ENCODE data around the gene NANOS1.

The NANOS1 gene

GRCh38 chr10:119029613-119030420, at the start of gene NANOS1:
TSS of gene NANOS1 (plus strand) at chr10:119029714. CDS start at chr10:119029802, 88 bp downstream.
- FAIRE-seq, result no peak

- FAIRE-seq, result no peak
Measured at GRCh38 chr10:118980135-118980865, 49.2 kb upstream of the NANOS1 start.

GRCh38 chr10:118980870-118981269, 48.6 kb upstream of the NANOS1 start:
- FAIRE-seq, result no peak

GRCh38 chr10:118981946-118982345, 47.6 kb upstream of the NANOS1 start:
- FAIRE-seq, result no peak

DNA sequence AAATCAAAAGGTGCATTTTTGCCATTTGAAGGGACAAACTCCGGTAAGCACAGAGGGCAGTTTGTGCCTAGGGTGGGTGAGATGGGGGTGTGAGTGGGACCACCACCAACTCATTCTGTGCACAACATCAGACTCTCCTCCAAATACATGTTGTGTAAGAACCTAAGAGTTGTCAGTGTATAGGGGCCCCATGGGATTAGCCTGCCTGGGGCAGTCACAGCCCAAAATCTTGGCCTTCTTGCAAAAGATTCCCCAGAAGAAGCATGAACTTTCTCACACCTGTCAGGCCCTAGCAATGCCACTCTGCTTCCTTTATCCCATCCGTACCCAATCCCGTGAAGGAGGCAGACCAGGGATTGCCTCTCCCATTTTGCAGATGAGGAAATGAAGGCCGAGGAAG, 47.1 kb upstream of the NANOS1 start:
- FAIRE-seq, result no peak

DNA sequence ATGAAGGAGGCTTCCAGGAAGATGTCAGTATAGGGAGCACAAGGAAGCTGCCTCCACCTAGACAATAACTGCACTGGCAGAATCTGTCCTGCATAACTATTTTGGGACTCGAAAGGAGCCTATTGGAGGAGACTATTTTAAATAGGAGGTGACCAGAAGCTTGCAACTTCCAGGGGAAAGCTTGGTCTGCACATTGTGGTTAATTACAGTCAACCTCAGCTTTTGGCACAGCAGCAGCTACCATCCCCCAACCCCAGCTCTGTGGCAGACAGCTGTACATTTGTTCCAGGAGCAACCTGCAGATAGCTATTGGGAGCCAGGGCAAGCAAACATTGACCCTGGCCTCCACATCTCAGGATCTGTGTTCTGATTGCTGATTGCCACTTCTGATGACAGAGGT, 46.3 kb upstream of the NANOS1 start:
- no peak for FAIRE-seq

DNA sequence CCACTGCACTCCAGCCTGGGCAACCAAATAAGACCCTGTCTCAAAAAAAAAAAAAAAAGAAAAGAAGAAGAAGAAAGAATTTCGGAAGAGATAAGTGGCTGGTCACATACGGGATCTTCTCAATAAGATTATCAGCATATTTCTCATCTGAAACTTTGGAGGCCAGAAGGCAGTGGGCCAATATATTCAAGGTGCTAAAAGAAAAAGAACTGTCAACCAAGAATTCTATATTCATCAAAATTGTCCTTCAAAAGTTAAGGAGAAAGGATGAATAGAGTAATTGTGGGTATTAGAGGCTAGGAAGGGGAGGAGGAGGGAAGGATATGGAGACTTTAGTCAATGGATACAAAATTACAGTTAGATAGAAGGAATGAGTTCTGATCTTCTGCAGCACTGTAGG, 43.9 kb upstream of the NANOS1 start:
- no peak for FAIRE-seq

- FAIRE-seq, result no peak
Measured at GRCh38 chr10:118986815-118987790, 42.4 kb upstream of the NANOS1 start.

DNA sequence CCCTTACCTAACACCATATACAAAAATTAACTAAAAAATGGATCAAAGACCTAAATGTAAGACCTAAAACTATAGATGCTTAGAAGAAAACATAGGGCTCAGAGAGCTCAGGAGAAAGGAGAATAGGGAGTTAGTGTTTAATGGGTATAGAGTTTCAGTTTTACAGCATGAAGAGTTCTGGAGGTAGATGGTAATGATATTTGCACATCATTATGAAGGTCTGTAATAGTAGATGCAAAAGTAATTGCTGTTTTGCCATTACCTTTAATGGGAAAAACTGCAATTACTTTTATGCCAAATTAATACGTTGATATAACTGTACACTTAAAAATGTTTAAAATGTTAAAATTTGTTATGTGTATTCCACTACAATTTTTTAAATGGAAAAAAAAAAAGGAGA, 39.2 kb upstream of the NANOS1 start:
- no peak for FAIRE-seq

DNA sequence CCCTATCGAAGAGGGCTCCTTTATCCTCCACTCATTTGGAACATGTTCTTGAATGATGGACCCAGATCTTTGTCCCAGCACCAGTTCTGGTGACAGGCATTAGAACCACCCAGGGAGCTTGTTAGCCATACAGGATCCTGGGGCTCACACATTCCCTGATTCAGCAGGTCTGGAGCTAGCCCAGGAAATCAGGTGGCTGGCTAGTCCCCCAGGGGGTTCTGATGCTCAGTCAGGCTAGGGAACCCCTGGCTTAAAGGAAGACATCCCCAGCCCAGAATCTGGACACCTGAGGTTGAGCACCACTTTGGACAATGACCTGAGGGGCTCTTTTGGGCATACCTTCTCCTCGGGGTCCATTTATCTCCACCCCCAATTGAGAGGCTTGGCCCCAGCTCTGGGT, 37.0 kb upstream of the NANOS1 start:
- no peak for FAIRE-seq

GRCh38 chr10:118993214-118993613, 36.3 kb upstream of the NANOS1 start:
- no peak for FAIRE-seq

DNA sequence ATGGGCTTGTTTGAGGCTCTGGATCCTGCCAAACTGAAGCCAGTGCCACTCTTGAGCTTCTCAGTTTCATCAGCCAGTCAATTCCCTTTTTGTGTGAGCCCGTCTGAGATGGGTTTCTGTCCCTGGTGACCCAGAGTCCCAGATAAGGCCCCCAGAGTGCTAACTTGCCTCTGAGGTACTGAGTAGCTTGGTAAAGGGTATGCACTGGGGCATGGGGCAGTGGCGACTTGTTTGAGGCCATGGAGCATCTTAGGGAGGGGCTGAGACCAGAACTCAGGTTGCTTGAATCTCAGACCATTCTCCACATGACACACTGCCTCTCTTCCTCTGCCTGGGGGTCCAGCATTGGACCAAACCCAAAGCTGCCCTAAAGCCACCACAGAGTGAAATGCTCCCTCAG, 35.2 kb upstream of the NANOS1 start:
- FAIRE-seq, result no peak

DNA sequence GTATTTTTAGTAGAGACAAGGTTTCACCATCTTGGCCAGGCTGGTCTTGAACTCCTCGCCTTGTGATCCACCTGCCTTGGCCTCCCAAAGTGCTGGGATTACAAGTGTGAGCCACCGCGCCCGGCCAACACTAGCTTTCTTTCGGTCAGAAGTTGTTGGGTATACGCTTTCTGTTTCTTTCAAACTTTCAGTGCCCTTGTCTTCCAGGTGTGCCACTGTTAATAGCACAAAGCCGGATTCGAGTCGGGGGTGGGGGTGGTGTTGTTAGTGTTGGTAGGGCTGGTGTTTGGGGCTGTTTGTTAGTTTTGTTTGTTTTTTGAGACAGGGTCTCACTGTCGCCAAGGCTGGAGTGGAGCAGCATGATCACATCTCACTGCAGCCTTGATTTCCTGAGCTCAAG, 33.8 kb upstream of the NANOS1 start:
- no peak for FAIRE-seq

DNA sequence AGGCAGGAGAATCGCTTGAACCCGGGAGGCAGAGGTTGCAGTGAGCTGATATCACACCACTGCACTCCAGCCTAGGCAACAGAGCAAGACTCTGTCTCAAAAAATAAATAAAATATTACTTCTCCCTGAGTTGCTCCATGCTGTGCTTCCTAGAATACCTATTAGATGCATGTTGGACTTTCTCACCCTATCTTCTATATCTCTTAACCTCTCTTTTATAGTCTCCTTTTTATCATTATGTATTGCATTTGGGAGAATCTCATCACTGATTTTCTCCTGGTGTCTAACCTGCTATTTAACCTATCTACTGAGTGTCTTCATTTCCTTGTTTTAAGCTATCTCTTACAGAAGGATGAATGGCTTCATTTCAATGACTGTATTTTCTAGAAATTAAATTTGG, 32.1 kb upstream of the NANOS1 start:
- FAIRE-seq, result no peak

DNA sequence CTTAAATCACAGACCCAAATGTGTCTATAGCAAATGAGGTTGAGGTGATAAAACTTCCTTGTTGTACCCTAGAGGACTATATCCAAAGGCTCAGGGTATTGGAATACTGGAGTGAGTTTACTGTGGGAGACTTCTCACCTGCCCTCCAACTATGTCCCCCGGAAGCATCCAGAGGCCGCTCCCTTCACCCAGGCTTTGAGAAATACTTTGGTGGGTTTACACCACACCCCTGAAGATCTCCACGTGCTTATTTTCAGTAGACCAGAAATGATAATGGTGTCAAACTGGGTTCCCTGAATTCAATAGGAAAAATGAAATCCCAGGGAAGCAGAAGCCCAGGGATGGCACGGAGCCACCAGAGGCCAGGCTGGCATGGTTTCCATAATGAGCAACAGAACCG, 31.3 kb upstream of the NANOS1 start:
- no peak for FAIRE-seq

DNA sequence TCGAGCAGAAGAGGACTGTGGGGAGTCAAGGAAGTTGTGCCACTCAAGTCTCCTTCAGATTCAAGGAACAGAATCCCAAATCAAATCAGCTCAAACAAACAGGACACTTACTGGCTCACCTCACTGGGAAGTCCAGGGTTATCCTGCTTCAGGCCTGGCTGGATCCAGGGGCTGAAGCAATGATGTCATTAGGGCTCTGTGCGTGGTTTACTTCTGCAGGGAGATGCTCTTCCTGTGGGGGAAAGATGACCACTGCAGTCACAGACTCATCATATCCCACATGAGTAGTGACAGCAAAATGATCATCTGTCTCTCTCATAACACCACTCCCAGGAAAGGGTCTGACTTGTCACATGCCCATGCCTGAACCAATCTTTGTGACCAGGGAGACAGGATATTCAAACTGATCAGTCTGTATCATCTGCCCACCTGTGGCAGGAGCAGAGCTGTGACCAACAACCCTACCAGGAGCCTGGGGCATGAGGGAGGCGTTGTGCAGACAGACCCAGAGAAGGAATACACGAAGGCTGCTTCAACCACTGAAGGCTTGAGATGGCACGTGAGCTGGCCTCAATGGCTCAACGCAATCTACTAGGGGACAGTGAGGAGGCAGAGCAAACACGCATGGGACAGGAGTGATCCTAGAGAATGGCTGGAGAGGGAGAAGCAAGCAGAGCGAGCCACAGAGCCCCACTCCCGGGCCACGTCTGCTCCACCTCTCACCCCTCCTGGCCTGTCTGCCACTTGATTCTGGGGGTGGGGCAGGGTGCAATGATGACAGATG, 27.6 kb upstream of the NANOS1 start:
- FAIRE-seq, result no peak

- FAIRE-seq, result no peak
Measured at GRCh38 chr10:119003572-119004289, 25.8 kb upstream of the NANOS1 start.

DNA sequence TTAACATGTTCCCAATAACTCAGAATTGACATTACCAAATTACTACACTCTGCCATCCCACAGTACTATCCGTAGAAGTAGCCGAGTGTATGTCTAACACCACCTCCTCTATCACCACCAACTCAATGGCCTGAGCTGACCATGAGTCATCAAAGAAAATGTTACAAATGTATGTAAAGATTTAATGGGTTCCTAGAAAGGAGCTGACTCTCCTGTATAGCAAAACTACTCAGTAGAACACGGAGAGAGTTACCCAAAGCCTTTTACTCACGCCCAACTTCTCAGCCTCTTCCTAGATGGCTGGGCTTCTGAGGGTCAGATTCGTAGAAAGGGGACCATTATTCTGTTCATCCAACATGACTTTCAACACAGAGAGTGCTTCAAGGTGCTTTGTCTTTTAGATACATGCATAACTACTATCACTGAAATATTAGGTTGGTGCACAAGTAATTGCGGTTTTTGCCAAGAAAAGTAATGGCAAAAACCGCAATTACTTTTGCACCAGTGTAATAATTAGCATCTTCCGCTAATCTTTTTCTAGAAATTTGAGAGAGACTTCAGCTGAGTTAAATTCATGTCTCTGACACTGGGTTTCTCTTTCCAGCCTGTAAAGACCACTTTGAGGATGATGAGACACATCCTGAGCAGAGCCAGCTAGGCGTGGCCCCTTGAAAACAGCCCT, 24.0 kb upstream of the NANOS1 start:
- FAIRE-seq, result no peak

- FAIRE-seq, result no peak
Measured at GRCh38 chr10:119006451-119007210, 22.9 kb upstream of the NANOS1 start.

DNA sequence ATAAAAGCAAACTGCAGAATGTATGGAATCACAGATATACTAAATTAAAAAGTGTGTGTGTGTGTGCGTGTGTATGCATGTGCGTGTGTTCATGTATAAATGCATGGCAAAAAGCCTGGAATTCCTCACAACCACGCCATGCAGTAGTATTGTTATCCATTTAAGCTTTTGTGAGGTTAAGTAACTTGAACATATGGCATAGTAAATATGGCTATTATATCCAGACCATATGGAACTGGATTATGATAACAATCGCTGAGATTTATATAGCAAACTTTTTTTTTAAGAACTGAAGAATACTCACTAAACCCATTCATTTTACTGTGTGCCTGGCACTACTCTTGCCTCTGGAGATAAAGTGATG, 22.3 kb upstream of the NANOS1 start:
- no peak for FAIRE-seq
